H9 (cell line): ENCODE results near the gene RBPJ. TPM values are rescaled to one million over a fixed set of nuclear protein-coding genes. Genes with fewer than 3 reads are reported as not detected.

Source experiments
- DNase-seq: peaks from one replicate; pipeline ENCODE4 v3.0.0-alpha.2; 2017
- H2AFZ ChIP-seq: one replicate; pipeline ENCODE4 v1.6.1; 2013; ENCODE audit warnings: mild to moderate bottlenecking, low read length, control low read depth, moderate library complexity
- H2AK5ac ChIP-seq: 2 replicates; pipeline ENCODE4 v1.6.1; 2013; ENCODE audit warnings: low read length, control low read depth, mixed read lengths; ENCODE audit not compliant: insufficient read length
- H2BK120ac ChIP-seq: one replicate; pipeline ENCODE4 v1.6.1; 2013; ENCODE audit warnings: low read depth, mild to moderate bottlenecking, low read length, control low read depth, inconsistent platforms; ENCODE audit not compliant: poor library complexity, severe bottlenecking
- H2BK12ac ChIP-seq: 2 replicates; pipeline ENCODE4 v1.6.1; 2013; ENCODE audit warnings: low read length, control low read depth, mixed read lengths, low read depth; ENCODE audit not compliant: insufficient read length
- H2BK15ac ChIP-seq: 2 replicates; pipeline ENCODE4 v1.6.1; 2013; ENCODE audit warnings: low read depth, low read length, control low read depth
- H2BK20ac ChIP-seq: one replicate; pipeline ENCODE4 v1.6.1; 2013; ENCODE audit warnings: low read depth, mild to moderate bottlenecking, low read length, control low read depth, inconsistent platforms; ENCODE audit not compliant: poor library complexity, severe bottlenecking
- H2BK5ac ChIP-seq: 2 replicates; pipeline ENCODE4 v1.6.1; 2013; ENCODE audit warnings: low read length, control low read depth, mixed read lengths; ENCODE audit not compliant: insufficient read length
- H3K14ac ChIP-seq: 2 replicates; pipeline ENCODE4 v1.6.1; 2013; ENCODE audit warnings: low read length, control low read depth; ENCODE audit not compliant: insufficient read depth
- H3K18ac ChIP-seq: 2 replicates; pipeline ENCODE4 v1.6.1; 2013; ENCODE audit warnings: low read depth, mild to moderate bottlenecking, mixed read lengths, low read length, control low read depth; ENCODE audit not compliant: insufficient read length
- H3K23ac ChIP-seq: 2 replicates; pipeline ENCODE4 v1.6.1; 2013; ENCODE audit warnings: low read length, control low read depth, mixed read lengths, low read depth; ENCODE audit not compliant: insufficient read length
- H3K23me2 ChIP-seq: 2 replicates; pipeline ENCODE4 v1.6.1; 2013; ENCODE audit warnings: low read depth, mild to moderate bottlenecking, mixed read lengths, low read length, control low read depth; ENCODE audit not compliant: insufficient read length, poor library complexity, severe bottlenecking
- H3K27ac ChIP-seq: 2 replicates; pipeline ENCODE4 v1.5.1; 2013; ENCODE audit warnings: low read length, control low read depth, mixed read lengths, low read depth; ENCODE audit not compliant: insufficient read length
- H3K27me3 ChIP-seq: 2 replicates; pipeline ENCODE4 v1.6.1; 2013; ENCODE audit warnings: low read length, control low read depth, inconsistent platforms; ENCODE audit not compliant: insufficient read depth
- H3K4ac ChIP-seq: 2 replicates; pipeline ENCODE4 v1.6.1; 2013; ENCODE audit warnings: low read depth, mild to moderate bottlenecking, control low read depth, inconsistent platforms, low read length, moderate library complexity
- H3K4me1 ChIP-seq: 2 replicates; pipeline ENCODE4 v1.6.1; 2013; ENCODE audit warnings: low read length, control low read depth, inconsistent platforms; ENCODE audit not compliant: insufficient read depth
- H3K4me2 ChIP-seq: 2 replicates; pipeline ENCODE4 v1.6.1; 2013; ENCODE audit warnings: low read length, control low read depth, mixed read lengths; ENCODE audit not compliant: insufficient read length, insufficient read depth
- H3K56ac ChIP-seq: 2 replicates; pipeline ENCODE4 v1.6.1; 2013; ENCODE audit warnings: low read depth, mild to moderate bottlenecking, mixed read lengths, low read length, control low read depth; ENCODE audit not compliant: insufficient read length
- H3K79me1 ChIP-seq: 2 replicates; pipeline ENCODE4 v1.6.1; 2013; ENCODE audit warnings: low read depth, mild to moderate bottlenecking, moderate library complexity, low read length, control low read depth, inconsistent platforms; ENCODE audit not compliant: insufficient read depth, poor library complexity, severe bottlenecking
- H3K79me2 ChIP-seq: 2 replicates; pipeline ENCODE4 v1.6.1; 2013; ENCODE audit warnings: low read length, control low read depth, inconsistent platforms; ENCODE audit not compliant: insufficient read depth
- H3K9ac ChIP-seq: 2 replicates; pipeline ENCODE4 v1.6.1; 2013; ENCODE audit warnings: low read length, control low read depth, mixed read lengths; ENCODE audit not compliant: insufficient read length; ENCODE audit errors: extremely low read depth
- H3K9me3 ChIP-seq: one replicate; pipeline ENCODE4 v1.6.1; 2013; ENCODE audit warnings: low read depth, low read length, inconsistent platforms; ENCODE audit not compliant: control insufficient read depth
- H3T11ph ChIP-seq: one replicate; pipeline ENCODE4 v1.6.1; 2013; ENCODE audit warnings: mild to moderate bottlenecking, low read length, control low read depth, inconsistent platforms
- H4K20me1 ChIP-seq: one replicate; pipeline ENCODE4 v1.6.1; 2013; ENCODE audit not compliant: control insufficient read depth, insufficient read length, insufficient read depth
- H4K5ac ChIP-seq: 2 replicates; pipeline ENCODE4 v1.6.1; 2013; ENCODE audit warnings: low read depth, mild to moderate bottlenecking, mixed read lengths, low read length, control low read depth; ENCODE audit not compliant: insufficient read length
- H4K8ac ChIP-seq: replicated peaks from 2 replicates; pipeline ENCODE4 v1.6.1; 2013; ENCODE audit warnings: low read length, control low read depth, mixed read lengths, low read depth; ENCODE audit not compliant: insufficient read length
- H4K91ac ChIP-seq: 2 replicates; pipeline ENCODE4 v1.6.1; 2013; ENCODE audit warnings: low read depth, mild to moderate bottlenecking, moderate library complexity, mixed read lengths, low read length, control low read depth; ENCODE audit not compliant: insufficient read length
- H3K27ac Mint-ChIP-seq, 3 experiments: 2 replicates in 2 of 3; 3 replicates in 1 of 3; pipeline ENCODE4 v1.8.0; 2020 to 2021; ENCODE audit warnings: mixed read lengths in 3 of 3, mild to moderate bottlenecking in 1 of 3, moderate library complexity in 1 of 3
- H3K27me3 Mint-ChIP-seq: 2 replicates; pipeline ENCODE4 v1.8.0; 2021; ENCODE audit warnings: low read depth, mild to moderate bottlenecking, moderate library complexity, mixed read lengths
- H3K36me3 Mint-ChIP-seq, 3 experiments: 2 replicates in 2 of 3; 3 replicates in 1 of 3; pipeline ENCODE4 v1.8.0; 2020 to 2021; ENCODE audit warnings: low read depth in 3 of 3, mixed read lengths in 3 of 3; ENCODE audit not compliant: insufficient read depth in 1 of 3
- H3K4me1 Mint-ChIP-seq, 2 experiments: 2 replicates each; pipeline ENCODE4 v1.8.0; 2020; ENCODE audit warnings: mixed read lengths in 2 of 2
- H3K4me3 Mint-ChIP-seq, 2 experiments: 2 replicates in 1 of 2; 3 replicates in 1 of 2; pipeline ENCODE4 v1.8.0; 2020 to 2021; ENCODE audit warnings: mild to moderate bottlenecking in 2 of 2, mixed read lengths in 2 of 2, moderate library complexity in 1 of 2
- H3K9me3 Mint-ChIP-seq, 2 experiments: 2 replicates in 1 of 2; 3 replicates in 1 of 2; pipeline ENCODE4 v1.8.0; 2020; ENCODE audit warnings: mild to moderate bottlenecking in 2 of 2, mixed read lengths in 2 of 2, moderate library complexity in 1 of 2
- WGBS: extraction: QIAGEN DNeasy Blood & Tissue Kit; methylation state at CpG from one replicate; pipeline ENCODE4 v1.1.7; 2013; ENCODE audit warnings: missing lambda C conversion rate, low lambda C conversion rate, mixed read lengths; ENCODE audit not compliant: insufficient read length; ENCODE audit errors: extremely low coverage; 5-methylcytosine and 5-hydroxymethylcytosine counted together
- total RNA-seq: library from RNA; stranded (reverse); gene quantifications from 2 replicates; pipeline ENCODE4 v1.2.1, GENCODE V29; 2021
- TF ChIP-seq, protein P1 (sequence below): fragments of 200-600 bp; sonication (generic); conservative IDR thresholded peaks from 3 replicates; pipeline ENCODE4 v1.8.0; 2021; ENCODE audit warnings: antibody characterized with exemption, mild to moderate bottlenecking

Gene RBPJ
- total RNA-seq, 1 experiment from 2014 or later = 166 TPM

DNA sequence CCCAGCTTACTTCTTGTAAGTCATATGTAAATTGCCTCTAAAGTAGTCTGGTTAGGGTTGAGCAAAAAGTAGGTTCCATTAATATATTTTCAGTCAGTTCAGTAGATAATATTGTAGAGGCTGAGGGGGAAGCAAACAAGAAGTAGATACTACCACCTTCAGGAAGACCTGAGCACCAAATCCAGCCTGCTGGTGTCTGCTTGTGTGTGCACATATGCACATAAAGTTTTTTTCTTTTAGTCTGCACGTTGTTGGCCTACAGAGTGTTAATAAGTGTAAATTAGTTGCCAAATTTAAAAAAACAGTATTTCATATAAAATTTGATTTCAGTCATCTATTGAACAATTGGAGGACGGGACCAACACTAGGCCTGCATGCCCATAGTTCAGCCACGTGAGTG is 92.8 kb downstream of the RBPJ start:
- H3K27me3 Mint-ChIP-seq = no peaks in the 10 kb centered on the region
- H3K79me2 ChIP-seq = peaks cover 3% of the 10 kb centered on the region; the same call in 1 of the 2 replicates
- peaks cover 14 to 52% (median 33%) of the 10 kb centered on the region in 3 experiments; a peak in 6 of 7 replicates for H3K36me3 Mint-ChIP-seq

More for the DNA sequence above, 92.8 kb downstream of the RBPJ start:
- Histone ChIP-seq H3K23me2 (no peaks in the 10 kb centered on the region), H4K8ac (no peak overlapping the region), H3K27me3 (no peaks in the 10 kb centered on the region), H3K9me3 (no peaks in the 10 kb centered on the region), H4K20me1 (no peaks in the 10 kb centered on the region), H3K4me2 (no peak overlapping the region), H3K14ac (no peak overlapping the region), H2BK5ac (no peak overlapping the region), H4K91ac (no peak overlapping the region), H2BK15ac (no peak overlapping the region), H2AFZ (no peak overlapping the region), H3K23ac (no peak overlapping the region), H2BK120ac (no peak overlapping the region), H2AK5ac (no peak overlapping the region), H3K4ac (no peak overlapping the region), H4K5ac (no peak overlapping the region), H2BK12ac (no peak overlapping the region), H3K56ac (no peak overlapping the region), H3T11ph (no peak overlapping the region), H3K9ac (no peak overlapping the region), H3K79me1 (peaks cover 5% of the 10 kb centered on the region), H3K27ac (no peak overlapping the region), H3K4me1 (no peaks in the 10 kb centered on the region; the same call in 1 of the 2 replicates), H3K18ac (no peak overlapping the region), H2BK20ac (no peak overlapping the region)
- H3K9me3 Mint-ChIP-seq = no peaks in the 10 kb centered on the region
- no peak for DNase-seq
- no peak overlapping the region for H3K27ac Mint-ChIP-seq
- H3K4me1 Mint-ChIP-seq = peaks cover 10% of the 10 kb centered on the region in 2 experiments
- TF ChIP-seq, protein P1, sequence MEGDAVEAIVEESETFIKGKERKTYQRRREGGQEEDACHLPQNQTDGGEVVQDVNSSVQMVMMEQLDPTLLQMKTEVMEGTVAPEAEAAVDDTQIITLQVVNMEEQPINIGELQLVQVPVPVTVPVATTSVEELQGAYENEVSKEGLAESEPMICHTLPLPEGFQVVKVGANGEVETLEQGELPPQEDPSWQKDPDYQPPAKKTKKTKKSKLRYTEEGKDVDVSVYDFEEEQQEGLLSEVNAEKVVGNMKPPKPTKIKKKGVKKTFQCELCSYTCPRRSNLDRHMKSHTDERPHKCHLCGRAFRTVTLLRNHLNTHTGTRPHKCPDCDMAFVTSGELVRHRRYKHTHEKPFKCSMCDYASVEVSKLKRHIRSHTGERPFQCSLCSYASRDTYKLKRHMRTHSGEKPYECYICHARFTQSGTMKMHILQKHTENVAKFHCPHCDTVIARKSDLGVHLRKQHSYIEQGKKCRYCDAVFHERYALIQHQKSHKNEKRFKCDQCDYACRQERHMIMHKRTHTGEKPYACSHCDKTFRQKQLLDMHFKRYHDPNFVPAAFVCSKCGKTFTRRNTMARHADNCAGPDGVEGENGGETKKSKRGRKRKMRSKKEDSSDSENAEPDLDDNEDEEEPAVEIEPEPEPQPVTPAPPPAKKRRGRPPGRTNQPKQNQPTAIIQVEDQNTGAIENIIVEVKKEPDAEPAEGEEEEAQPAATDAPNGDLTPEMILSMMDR = no peak
- WGBS = no CpG with 5 or more reads among the region's 3 CpGs
- H3K4me3 Mint-ChIP-seq = no peak overlapping the region
